Neural cell (in vitro differentiated cells): ENCODE results near the gene EFR3B.
A peak's percentile ranks its signal among the peaks of the same experiment; 100 is the strongest.

Experiments used
- CTCF ChIP-seq: fragments of 450-650 bp; IDR thresholded peaks from 2 replicates; pipeline ENCODE4 v1.5.1; 2014; ENCODE audit warnings: antibody characterized with exemption, mild to moderate bottlenecking, moderate library complexity; ENCODE audit not compliant: poor library complexity, severe bottlenecking
- EP300 ChIP-seq: fragments of 450-650 bp; conservative IDR thresholded peaks from 2 replicates; pipeline ENCODE4 v1.6.1; 2014; ENCODE audit warnings: antibody characterized with exemption, mild to moderate bottlenecking, moderate library complexity; ENCODE audit not compliant: poor library complexity, severe bottlenecking
- EZH2 ChIP-seq: fragments of 200-600, 300-800 bp; shearing (Covaris generic), sonication (generic); IDR thresholded peaks from 2 replicates; pipeline ENCODE4 v1.6.1; 2014; ENCODE audit warnings: antibody characterized with exemption, low read length, borderline replicate concordance, mild to moderate bottlenecking; ENCODE audit not compliant: insufficient read depth, poor library complexity, severe bottlenecking
- MXI1 ChIP-seq: fragments of 450-650 bp; conservative IDR thresholded peaks from 2 replicates; pipeline ENCODE4 v1.6.1; 2014; ENCODE audit warnings: antibody characterized with exemption, mild to moderate bottlenecking; ENCODE audit not compliant: poor library complexity, severe bottlenecking
- POLR2AphosphoS5 ChIP-seq: IDR thresholded peaks from 2 replicates; pipeline ENCODE4 v1.6.1; 2012
- RAD21 ChIP-seq: fragments of 450-650 bp; conservative IDR thresholded peaks from 2 replicates; pipeline ENCODE4 v1.6.1; 2014; ENCODE audit warnings: antibody characterized with exemption, mild to moderate bottlenecking, moderate library complexity
- REST ChIP-seq: IDR thresholded peaks from 2 replicates; pipeline ENCODE4 v1.6.1; 2012; ENCODE audit warnings: borderline replicate concordance
- SMC3 ChIP-seq: fragments of 450-650 bp; conservative IDR thresholded peaks from 2 replicates; pipeline ENCODE4 v1.6.1; 2014; ENCODE audit warnings: antibody characterized with exemption, mild to moderate bottlenecking, moderate library complexity; ENCODE audit not compliant: poor library complexity
- TAF1 ChIP-seq: IDR thresholded peaks from 2 replicates; pipeline ENCODE4 v1.6.1; 2012; ENCODE audit warnings: low read depth

GRCh38 chr2:25042321-25043240, 705 bp downstream of the EFR3B start:
- TF ChIP-seq EZH2, result no peak
- TF ChIP-seq CTCF, result no peak
- peak; percentile 22 for TF ChIP-seq RAD21
- TF ChIP-seq POLR2AphosphoS5, result peak; percentile 22
- TF ChIP-seq REST, result no peak
- TF ChIP-seq EP300, result peak; percentile 39
- peak; percentile 28 for TF ChIP-seq TAF1
- TF ChIP-seq SMC3, result no peak
- TF ChIP-seq MXI1, result peak; percentile 48
